Prostate gland (tissue), 2 donors: ENCODE measurements around the gene BECN2.

Source experiments
- CTCF ChIP-seq, 4 experiments: fragments of 200-600 bp in 2 of 4; fragments of 450-650 bp in 2 of 4; sonication (generic) in 2 of 4; IDR thresholded peaks; 1 replicate in 3 of 4; 2 replicates in 1 of 4; pipeline ENCODE4 v1.5.1; 2016 to 2019; ENCODE audit warnings: antibody characterized with exemption in 4 of 4, mild to moderate bottlenecking in 2 of 4, moderate library complexity in 2 of 4
- POLR2A ChIP-seq: fragments of 450-650 bp; IDR thresholded peaks from one replicate; pipeline ENCODE4 v1.6.1; 2016; ENCODE audit warnings: antibody characterized with exemption, mild to moderate bottlenecking
- POLR2AphosphoS5 ChIP-seq: sonication (generic); formaldehyde crosslinking; IDR thresholded peaks from one replicate; pipeline ENCODE4 v1.6.1; 2017; ENCODE audit warnings: antibody characterized with exemption

DNA sequence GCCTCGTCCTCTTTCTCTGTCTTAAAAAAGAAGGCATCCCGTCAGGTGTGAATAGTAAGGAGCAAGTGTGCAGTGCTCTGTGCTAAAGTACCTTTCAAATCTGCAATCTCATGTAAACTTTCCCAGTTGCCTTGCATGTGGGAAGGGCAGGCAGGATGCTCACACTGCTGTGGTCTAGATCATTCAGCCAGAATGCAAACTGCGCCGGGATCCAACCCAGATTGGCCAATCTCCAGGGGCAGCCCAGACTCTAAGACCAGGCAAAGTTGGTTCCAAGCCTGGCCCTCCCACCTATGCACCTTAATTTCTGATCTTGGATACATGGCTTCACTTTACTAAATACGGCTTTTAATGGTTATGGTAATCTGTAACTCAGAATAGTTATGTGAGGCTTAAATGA is 44.5 kb downstream of the BECN2 start:
- TF ChIP-seq POLR2A = no peak
- TF ChIP-seq CTCF (IDR thresholded peaks at IDR 0.05) = no peak
- TF ChIP-seq POLR2AphosphoS5 = no peak
